HS-27A (cell line): ENCODE measurements around the gene ENDOV.

Experiments used
- DNase-seq: peaks from one replicate; pipeline ENCODE4 v3.0.0-alpha.2; 2012; ENCODE audit warnings: low read depth, missing footprints

ENDOV gene

GRCh38 chr17:80431246-80432195 lies 16.6 kb downstream of the ENDOV start:
- no peak for DNase-seq

GRCh38 chr17:80432350-80432955 lies 17.5 kb downstream of the ENDOV start:
- no peak for DNase-seq

DNA sequence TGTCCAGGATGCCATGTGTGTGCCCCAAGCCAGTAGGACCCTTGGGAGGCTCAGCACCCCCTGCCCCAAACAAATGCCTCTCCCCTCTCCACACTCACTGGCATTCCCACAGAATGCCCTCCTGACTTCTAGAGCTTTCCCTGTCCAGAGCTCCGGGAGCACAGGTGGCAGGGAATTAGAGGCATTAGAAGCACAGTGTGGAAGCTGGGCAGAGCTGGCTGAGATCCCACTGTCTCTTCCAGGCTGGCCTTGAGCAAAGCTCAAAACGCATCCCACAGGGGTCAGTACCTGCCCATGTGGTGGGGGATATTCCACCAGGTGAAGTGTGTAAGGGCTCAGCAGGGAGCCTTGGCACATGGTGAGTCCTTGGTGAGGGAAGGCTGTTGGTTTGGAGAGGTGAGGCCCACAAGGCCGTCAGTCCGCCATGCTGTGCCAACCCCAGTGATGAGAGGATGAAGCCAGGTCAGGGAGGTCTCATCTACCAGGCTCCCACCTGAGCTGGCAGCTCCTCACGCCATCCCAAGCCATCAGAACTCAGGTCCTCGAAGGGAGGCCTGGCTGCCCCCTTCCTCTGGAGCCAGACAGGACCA lies 18.1 kb downstream of the ENDOV start:
- DNase-seq: no peak

DNA sequence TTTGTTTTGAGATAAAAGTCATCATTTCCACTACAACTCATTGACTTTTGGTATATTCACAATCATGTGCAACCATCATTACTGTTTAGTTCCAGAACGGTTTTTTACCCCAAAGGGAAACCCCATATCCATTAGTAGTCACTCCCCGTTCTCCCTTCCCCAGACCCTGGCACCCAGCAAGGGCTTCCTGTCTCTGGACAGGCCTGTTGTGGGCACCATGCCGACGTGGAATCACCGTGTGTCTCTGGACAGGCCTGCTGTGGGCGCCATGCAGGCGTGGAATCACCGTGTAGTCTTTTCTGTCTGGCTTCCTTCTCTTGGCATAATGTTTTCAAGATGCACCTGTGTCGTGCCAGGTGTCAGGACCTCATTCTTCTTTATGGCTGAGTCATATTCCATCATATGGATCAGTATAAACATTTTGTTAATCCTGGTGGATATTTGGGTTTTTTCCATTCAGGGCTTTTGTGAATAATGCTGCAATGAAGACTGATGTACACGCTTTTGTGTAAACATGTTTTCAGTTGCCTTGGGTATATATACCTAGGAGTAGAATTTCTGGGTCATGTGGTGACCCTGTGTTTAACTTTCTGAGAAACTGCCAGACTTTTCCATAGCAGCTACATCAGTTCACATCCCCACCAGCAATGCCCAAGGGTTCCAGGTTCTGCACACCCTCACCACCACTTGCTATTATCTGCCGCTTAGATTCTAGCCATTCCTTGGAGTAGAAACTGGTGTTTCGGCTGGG lies 19.1 kb downstream of the ENDOV start:
- DNase-seq: no peak

GRCh38 chr17:80437532-80437931 lies 22.6 kb downstream of the ENDOV start:
- no peak for DNase-seq

- DNase-seq: no peak
Measured at GRCh38 chr17:80438806-80439205, 23.8 kb downstream of the ENDOV start.

GRCh38 chr17:80439499-80439898 lies 24.5 kb downstream of the ENDOV start:
- DNase-seq: no peak

GRCh38 chr17:80441133-80441578 lies 26.2 kb downstream of the ENDOV start:
- DNase-seq: no peak

DNA sequence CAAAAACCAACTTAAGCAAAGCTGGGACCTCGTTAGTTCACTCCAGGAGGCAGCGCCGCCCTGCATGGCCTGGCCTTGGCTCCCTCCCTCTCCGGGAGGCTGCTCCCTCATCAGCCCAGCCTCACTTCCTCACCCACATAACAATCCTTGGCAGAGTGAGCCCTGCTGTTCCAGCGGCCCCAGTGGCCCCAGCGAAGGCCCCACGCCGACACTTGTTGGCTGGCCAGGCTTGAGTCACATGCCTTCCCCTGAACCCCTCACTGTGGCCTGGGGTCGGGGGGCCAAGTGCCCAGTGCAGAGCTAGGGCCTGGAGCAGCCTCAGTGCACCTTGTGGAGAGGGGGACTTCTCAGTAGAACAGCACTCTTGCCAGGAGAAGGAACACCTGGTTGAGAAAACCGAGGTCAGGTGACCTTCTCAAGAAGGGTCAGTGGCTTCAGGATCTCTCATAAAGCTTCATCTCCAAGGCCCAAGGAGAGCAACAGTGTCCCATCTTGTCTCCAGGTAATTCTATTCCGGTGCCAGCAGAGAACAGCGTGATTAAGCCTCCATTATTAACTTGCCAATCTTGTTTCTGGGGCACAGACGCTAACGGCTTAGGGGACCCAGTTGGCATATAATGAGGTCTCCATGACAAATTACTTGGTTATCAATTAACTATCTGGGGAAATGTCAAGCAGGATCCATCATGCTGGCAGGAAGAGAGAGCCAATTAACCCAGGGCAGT lies 26.8 kb downstream of the ENDOV start:
- no peak for DNase-seq

DNA sequence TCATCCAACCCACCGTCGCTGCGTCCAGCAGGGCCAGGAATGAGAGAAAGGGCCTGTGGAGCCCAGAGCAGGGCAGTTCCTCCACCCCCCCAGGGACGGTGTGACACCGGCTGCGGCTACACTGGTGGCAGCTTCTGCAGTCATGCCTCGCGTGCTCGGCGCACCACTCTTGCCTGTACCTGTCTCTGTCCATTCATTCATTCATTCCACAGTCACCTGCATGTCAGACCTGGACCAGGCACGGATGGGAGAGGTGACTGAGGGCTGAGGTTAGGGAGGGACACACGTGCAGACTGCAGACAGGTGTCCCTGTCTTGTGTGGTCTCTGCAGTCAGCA lies 27.3 kb downstream of the ENDOV start:
- DNase-seq: no peak

GRCh38 chr17:80442764-80443163 lies 27.8 kb downstream of the ENDOV start:
- DNase-seq: no peak

- DNase-seq: no peak
Measured at GRCh38 chr17:80443498-80443897, 28.5 kb downstream of the ENDOV start.

DNA sequence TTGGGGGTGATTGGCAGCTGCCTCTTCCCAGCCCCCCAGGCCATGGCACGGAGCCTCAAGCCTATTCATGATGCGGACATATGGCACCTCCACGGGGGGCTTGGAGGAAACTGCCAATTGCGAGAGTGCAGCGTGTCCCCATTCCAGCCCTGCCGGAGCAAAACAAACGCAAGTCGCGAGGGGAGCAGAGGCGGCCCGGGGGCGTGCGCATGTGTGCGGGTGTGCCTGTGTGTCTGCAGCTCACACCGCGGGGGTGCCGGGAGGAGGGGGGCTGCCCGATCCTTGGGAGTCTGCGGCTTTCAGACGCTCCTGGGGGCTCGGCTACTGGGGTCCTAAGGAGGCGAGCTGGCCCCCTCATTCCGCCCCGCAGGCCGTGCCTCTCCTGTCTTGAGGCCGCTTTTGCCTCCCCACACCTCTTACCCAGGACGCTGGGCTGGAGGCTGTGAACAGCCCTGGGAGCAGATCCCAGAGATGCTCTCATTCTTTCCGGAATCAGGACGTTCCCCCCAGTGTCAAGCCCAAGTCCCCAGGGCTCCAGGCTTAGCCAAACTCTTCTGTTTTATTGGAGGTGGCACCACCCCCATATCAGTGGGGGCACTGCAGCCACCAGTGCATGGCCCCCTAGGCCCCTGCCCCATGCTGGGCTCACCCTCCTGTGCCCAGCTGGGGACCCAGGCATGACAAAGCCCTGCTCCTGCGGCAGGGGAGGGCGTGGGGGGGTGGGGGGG lies 29.1 kb downstream of the ENDOV start:
- no peak for DNase-seq

DNA sequence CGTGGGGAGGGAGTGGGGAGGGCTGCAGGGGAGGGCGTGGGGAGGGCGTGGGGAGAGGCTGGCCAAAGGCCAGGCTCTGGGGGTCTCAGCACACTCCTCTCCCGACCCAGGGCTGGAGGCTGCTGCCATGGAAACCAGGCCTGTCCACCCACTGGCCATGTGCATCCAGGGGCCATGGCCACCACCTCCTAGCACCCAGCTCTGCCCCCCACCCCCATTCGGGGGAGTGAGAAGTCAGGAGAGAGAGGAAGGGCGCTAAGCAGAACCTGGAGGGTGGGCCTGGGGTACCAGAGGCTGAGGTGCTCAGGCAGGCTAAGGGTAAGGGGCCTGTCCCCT lies 29.6 kb downstream of the ENDOV start:
- no peak for DNase-seq

DNA sequence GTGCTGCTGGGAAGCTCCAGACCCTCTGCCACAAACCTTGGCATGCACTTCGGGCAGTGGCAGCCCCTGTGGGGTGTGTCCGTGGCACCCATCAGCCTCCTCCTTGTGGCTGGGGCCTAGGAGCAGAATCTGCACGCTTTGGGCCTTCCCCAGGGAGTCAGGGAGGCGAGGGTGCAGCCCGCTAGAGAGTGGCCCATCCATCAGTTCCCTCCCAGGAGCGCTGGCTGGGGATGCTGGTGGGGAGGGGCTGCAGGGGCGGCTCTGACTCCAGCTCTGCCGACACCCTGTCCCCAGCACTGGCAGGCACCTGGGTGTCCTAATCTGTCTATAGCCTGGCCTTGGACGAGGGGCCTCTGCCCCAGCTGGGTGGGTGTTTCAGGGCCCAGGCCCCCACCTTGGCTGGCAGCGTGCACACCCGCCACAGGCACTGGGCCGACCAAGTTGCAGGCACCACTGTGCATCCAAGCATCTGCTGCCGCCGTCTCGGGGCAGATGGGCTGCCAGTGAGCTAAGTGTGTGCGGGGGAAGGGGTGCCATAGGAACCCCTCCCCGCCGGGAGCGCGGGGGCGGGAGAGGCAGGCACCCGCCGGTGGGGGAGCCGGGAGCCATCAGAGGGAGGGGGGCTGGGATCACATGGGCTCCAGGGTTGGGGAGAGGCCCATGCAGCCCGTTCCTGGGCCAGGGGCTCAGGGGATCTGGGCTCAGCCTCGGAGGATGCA lies 30.2 kb downstream of the ENDOV start:
- no peak for DNase-seq

DNA sequence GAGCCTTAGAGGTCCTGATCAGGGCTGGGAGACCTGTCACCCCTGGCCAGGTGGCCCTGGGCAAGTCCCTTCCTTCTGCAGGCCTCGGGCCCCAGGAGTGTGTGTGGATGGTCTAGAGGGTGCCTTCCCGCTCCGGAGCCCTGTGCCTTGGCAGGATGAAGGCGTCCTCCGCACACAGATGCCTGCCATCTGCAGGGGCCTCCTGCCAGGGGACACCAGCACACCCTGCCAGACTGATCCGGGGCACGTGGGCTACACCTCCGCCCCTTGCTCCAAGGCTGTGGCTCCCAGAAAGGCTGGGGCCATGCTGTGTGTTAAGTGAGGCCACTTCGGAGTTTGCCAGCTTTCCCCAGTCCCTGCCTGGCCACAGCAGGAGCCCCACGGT lies 30.8 kb downstream of the ENDOV start:
- no peak for DNase-seq

GRCh38 chr17:80446645-80447405 lies 31.9 kb downstream of the ENDOV start:
- no peak for DNase-seq

DNA sequence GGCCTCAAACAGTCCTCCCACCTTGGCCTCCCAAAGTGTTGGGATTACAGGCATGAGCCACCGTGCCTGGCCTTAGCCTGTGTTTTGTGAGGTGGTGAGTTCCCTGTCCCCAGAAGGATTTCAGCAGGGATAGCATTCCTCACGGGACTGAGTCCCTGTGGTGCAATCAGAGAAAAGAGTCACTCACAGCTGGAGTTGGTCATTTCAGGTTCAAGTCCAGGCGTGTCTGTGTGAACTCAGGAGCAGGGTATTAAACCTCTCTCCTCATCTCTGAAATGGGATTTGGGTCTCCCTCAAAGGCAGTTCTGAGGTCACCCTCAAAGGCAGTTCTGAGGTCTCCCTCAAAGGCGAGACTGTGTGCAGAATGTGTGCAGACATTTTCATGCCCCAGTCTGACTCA lies 32.8 kb downstream of the ENDOV start:
- no peak for DNase-seq

DNA sequence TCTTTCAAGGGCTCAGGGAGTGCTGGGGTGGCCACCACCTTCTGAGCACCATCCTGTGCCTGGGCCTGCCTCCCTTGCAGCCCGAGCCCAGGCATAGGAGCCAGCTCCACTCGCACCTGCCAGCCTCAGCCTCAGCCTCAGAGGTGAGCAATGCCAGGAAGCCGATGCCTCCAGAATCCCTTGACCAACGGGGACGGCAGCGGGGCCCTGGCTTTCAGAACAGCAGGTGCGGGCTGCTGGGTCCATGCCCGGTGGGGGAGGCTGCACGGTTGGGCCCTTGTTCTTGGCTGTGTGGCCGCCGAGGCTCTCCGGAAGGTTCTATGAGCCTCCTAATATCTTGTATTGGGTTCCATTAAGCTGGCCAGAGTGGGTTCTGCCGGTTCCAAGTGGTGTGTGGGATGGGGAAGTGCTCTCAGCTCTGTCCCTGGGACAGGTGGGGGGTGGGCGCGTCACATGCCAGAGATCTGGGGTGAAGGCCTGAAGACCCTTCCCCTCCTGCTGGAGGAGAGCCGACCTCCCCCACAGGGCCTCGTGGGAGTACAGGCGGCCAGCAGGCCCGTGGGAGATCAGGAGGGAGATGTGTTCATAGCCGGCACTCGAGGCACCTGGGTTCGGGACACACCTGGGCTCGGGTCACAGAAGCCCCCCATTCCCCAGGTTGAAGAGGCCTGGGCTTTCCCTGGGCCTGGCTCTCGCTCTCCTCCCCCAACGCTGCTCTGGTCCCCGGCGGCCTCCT lies 34.4 kb downstream of the ENDOV start:
- DNase-seq: no peak
